A549 (cell line): ENCODE measurements around the gene BTAF1. TPM values are rescaled to one million over a fixed set of nuclear protein-coding genes. Genes with fewer than 3 reads are reported as not detected.

Experiments
- ATAC-seq, 2 experiments: fragments of 200-7000 bp in 1 of 2; fragments of >200 bp in 1 of 2; cut with Nextera tagmentation in 1 of 2; cut with Tn5 transposase in 1 of 2; 3 replicates each; pipeline versions ENCODE4 v1.8.0 to v1.9.1; 2018 to 2020; ENCODE audit warnings: mild to moderate bottlenecking in 1 of 2, moderate library complexity in 1 of 2
- CTCF ChIA-PET: fragments of 300-600 bp; sonication (Branson Sonifier 250); formaldehyde crosslinking; extraction: SDS; loops from one replicate; lab custom pipeline; 2021; ENCODE audit warnings: antibody characterized with exemption, inconsistent platforms; lab: Yijun Ruan, JAX
- POLR2A ChIA-PET: fragments of 350-600 bp; formaldehyde crosslinking; extraction: SDS; loops from one replicate; lab custom pipeline; 2021; ENCODE audit warnings: antibody characterized with exemption, inconsistent platforms; lab: Yijun Ruan, JAX
- DNase-seq, 2 experiments: peaks; one replicate each; pipeline versions ENCODE4 v3.0.0 to v3.0.0-alpha.2; 2011 to 2016; ENCODE audit warnings: low read depth in 1 of 2, low spot score in 1 of 2
- FAIRE-seq: peaks from 2 replicates; lab custom pipeline; 2011; peaks lifted over from hg19 to GRCh38; lab: Jason Lieb, UNC
- H3K27ac ChIP-seq, 2 experiments: fragments of >200 bp; sonication (Bioruptor Twin); formaldehyde crosslinking; 3 replicates each; pipeline ENCODE4 v1.5.1; 2016 to 2017
- H3K4me1 ChIP-seq: fragments of >200 bp; sonication (Bioruptor Twin); formaldehyde crosslinking; 3 replicates; pipeline ENCODE4 v1.6.1; 2016
- H3K4me2 ChIP-seq: fragments of >200 bp; sonication (Bioruptor Twin); formaldehyde crosslinking; 3 replicates; pipeline ENCODE4 v1.6.1; 2016
- H3K4me3 ChIP-seq: fragments of >200 bp; sonication (Bioruptor Twin); formaldehyde crosslinking; 3 replicates; pipeline ENCODE4 v1.5.1; 2016
- H3K9me3 ChIP-seq: fragments of >200 bp; sonication (Bioruptor Twin); formaldehyde crosslinking; 3 replicates; pipeline ENCODE4 v1.6.1; 2016
- BCL3 ChIP-seq: fragments of >200 bp; sonication (Bioruptor Twin); formaldehyde crosslinking; IDR thresholded peaks from 3 replicates; pipeline ENCODE4 v1.6.1; 2016
- CBX2 ChIP-seq: fragments of 200-600 bp; sonication (generic); IDR thresholded peaks from 2 replicates; pipeline ENCODE4 v1.6.1; 2016; ENCODE audit warnings: low read depth, mild to moderate bottlenecking, borderline replicate concordance
- CEBPB ChIP-seq, 2 experiments: fragments of >200 bp in 1 of 2; sonication (Bioruptor Twin) in 1 of 2; formaldehyde crosslinking in 1 of 2; IDR thresholded peaks; 2 replicates each; pipeline ENCODE4 v1.6.1; 2012 to 2016
- HMGXB4 ChIP-seq: fragments of 250-450 bp; sonication (Bioruptor Pico); IDR thresholded peaks from 2 replicates; pipeline ENCODE4 v1.5.0; 2021; ENCODE audit warnings: mild to moderate bottlenecking, moderate library complexity, borderline replicate concordance
- KDM5A ChIP-seq: fragments of 200-600 bp; sonication (generic); IDR thresholded peaks from 2 replicates; pipeline ENCODE4 v1.6.1; 2016; ENCODE audit warnings: antibody characterized with exemption, mild to moderate bottlenecking
- MAFK ChIP-seq: fragments of 450-650 bp; IDR thresholded peaks from 2 replicates; pipeline ENCODE4 v1.6.1; 2014; ENCODE audit not compliant: partially characterized antibody
- MYC ChIP-seq: IDR thresholded peaks from 2 replicates; pipeline ENCODE4 v1.6.1; 2012; ENCODE audit warnings: mild to moderate bottlenecking, inconsistent platforms, low read length, improper control_type of control experiment, borderline replicate concordance
- PBX3 ChIP-seq: IDR thresholded peaks from 2 replicates; pipeline ENCODE4 v1.6.1; 2012
- POLR2AphosphoS2 ChIP-seq: conservative IDR thresholded peaks from 2 replicates; pipeline ENCODE4 v1.6.1; 2012; ENCODE audit warnings: low read length, improper control_type of control experiment, inconsistent platforms
- RARB ChIP-seq: fragments of 250-450 bp; sonication (Bioruptor Pico); IDR thresholded peaks from 2 replicates; pipeline ENCODE4 v1.8.0; 2021; ENCODE audit warnings: mild to moderate bottlenecking, moderate library complexity
- ZNF302 ChIP-seq: fragments of 250-450 bp; sonication (Bioruptor Pico); IDR thresholded peaks from 2 replicates; pipeline ENCODE4 v1.9.0; 2021; ENCODE audit warnings: inconsistent platforms, mild to moderate bottlenecking, moderate library complexity
- WGBS: methylation state at CpG from one replicate; pipeline ENCODE4 v1.1.6; 2017; ENCODE audit errors: missing lambda C conversion rate; 5-methylcytosine and 5-hydroxymethylcytosine counted together
- polyA plus RNA-seq, 4 experiments: library from polyadenylated mRNA; depleted of rRNA in 3 of 4; stranded (reverse); fragments of >200 nt; fragmentation: RNase III in 1 of 4; extraction: RNeasy Plus Mini Kit Qiagen cat#74134 plus additional on column Dnase treatment in 1 of 4; gene quantifications; 2 replicates in 3 of 4; 3 replicates in 1 of 4; pipeline ENCODE4 v1.2.3, GENCODE V29; 2011 to 2017

The BTAF1 gene
- polyA plus RNA-seq, 2 of the 4 experiments (the other 2 are of a cell fraction): 16.7 to 54.7 TPM

GRCh38 chr10:91909117-91909677, 14.4 kb upstream of the BTAF1 start, which contains the start of gene FGFBP3:
Gene FGFBP3, minus strand, starts transcription at chr10:91909486. Its CDS starts 517 bp downstream, at chr10:91908969.
- ATAC-seq (peak; percentile 63), DNase-seq (peak; percentile 54 to 65), FAIRE-seq (peak; percentile 32)
- peak within 1 kb of the TSS; percentile 81 for H3K4me3 ChIP-seq
- peaks cover 14% of the 10 kb centered on the region; the same call in 1 of the 3 replicates for H3K4me1 ChIP-seq
- ChIA-PET CTCF (interaction anchor here (1.0 to 2.7 kb wide), 15 partner anchors 9 to 414 kb away, joined by 3 to 23 read pairs (median 4); partner anchors contain the start of gene BTAF1), POLR2A (interaction anchor here (0.8 to 2.8 kb wide), 5 partner anchors 14 to 151 kb away, joined by 3 to 22 read pairs (median 6); partner anchors contain the start of genes BTAF1 and TNKS2)
- peak within 1 kb of the TSS; percentile 89 to 92 for H3K27ac ChIP-seq
- H3K9me3 ChIP-seq: no peaks in the 10 kb centered on the region
- peak within 1 kb of the TSS; percentile 88 for H3K4me2 ChIP-seq
- TF ChIP-seq RARB (CRISPR knock-in tag) (no peak), PBX3 (0 out of 2 replicates have a peak, but pooled peaks have one; percentile 41), POLR2AphosphoS2 (no peak), HMGXB4 (CRISPR knock-in tag) (no peak)
- 2% methylated on average over 19 of the region's 19 CpGs for WGBS

GRCh38 chr10:91910467-91910866, 13.1 kb upstream of the BTAF1 start:
- TF ChIP-seq KDM5A: no peak
- peak; percentile 82 for TF ChIP-seq MAFK
- no peak for ATAC-seq
- Histone ChIP-seq H3K4me3 (no peak overlapping the region), H3K4me1 (peaks cover 14% of the 10 kb centered on the region; the same call in 1 of the 3 replicates), H3K4me2 (no peak overlapping the region), H3K27ac (no peak overlapping the region), H3K9me3 (no peaks in the 10 kb centered on the region)
- CTCF ChIA-PET: interaction anchor here (0.6 to 1.1 kb wide), 5 partner anchors 98 to 1176 kb away, joined by 3 to 4 read pairs (median 3); no protein-coding TSS in a partner anchor
- no peak for FAIRE-seq
- WGBS: 91% methylated on average over 4 of the region's 4 CpGs
- no peak for DNase-seq
- POLR2A ChIA-PET: interaction anchor here (0.6 kb wide), 1 partner anchor 653 kb away, joined by 3 read pairs; no protein-coding TSS in a partner anchor

- Histone ChIP-seq H3K4me3 (no peak overlapping the region), H3K4me2 (no peak overlapping the region), H3K27ac (no peak overlapping the region), H3K4me1 (peaks cover 6% of the 10 kb centered on the region; the same call in 2 of the 3 replicates), H3K9me3 (no peaks in the 10 kb centered on the region)
- WGBS: 85% methylated on average over 1 of the region's 1 CpG
- TF ChIP-seq POLR2AphosphoS2 (no peak), CEBPB (IDR thresholded peaks at IDR 0.05) (no peak), CBX2 (no peak), BCL3 (no peak), ZNF302 (CRISPR knock-in tag) (no peak), MYC (no peak)
- POLR2A ChIA-PET: no interaction called here
- FAIRE-seq (no peak), ATAC-seq (no peak), DNase-seq (no peak)
- CTCF ChIA-PET: interaction anchor here (2.8 kb wide), 1 partner anchor 7 kb away, joined by 17 read pairs; no protein-coding TSS in a partner anchor
Measured at GRCh38 chr10:91919651-91920050, 3.9 kb upstream of the BTAF1 start.
